NCI-H345 treated with DMSO at 0.1 percent for 48 hours (cell line): ENCODE results near the gene LAMA3.

Source experiments
- DNase-seq: peaks from one replicate; lab custom pipeline; 2025; ENCODE audit not compliant: unreplicated experiment; lab: John Stamatoyannopoulos, UW

Gene LAMA3

DNA sequence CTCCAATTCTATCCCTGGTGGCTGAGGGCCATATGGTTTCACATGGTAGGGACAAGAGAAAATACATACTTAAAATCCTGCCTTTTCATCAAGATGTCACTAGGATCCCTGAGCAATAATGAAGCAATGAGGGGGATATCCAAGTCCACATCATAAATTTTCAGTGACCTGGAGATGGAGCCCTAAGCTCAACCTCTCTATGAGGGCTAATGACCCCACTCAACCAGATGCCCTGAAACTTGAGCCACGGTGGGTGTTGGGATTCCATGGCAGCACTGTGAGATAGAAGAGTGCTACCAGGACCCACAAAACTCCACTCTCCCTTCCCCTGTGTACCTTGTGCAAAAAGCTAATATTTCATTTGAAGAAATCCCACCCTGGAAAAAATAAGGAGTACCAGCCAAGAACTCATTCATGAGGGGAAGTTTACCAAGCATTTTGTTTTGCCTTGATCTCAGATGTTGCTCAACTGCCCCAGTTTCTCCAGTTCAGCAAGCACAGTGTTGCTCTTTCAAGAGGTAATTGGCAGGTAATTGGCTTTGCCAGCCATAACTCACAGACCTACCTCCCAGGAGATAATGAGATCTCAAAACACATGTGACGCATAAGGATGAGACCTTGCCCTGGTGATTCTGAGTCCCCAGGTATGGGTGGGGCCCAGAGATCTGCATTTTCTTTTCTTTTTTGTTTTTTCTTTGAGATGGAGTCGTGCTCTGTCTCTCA is 274.4 kb downstream of the LAMA3 start:
- DNase-seq, result no peak

DNA sequence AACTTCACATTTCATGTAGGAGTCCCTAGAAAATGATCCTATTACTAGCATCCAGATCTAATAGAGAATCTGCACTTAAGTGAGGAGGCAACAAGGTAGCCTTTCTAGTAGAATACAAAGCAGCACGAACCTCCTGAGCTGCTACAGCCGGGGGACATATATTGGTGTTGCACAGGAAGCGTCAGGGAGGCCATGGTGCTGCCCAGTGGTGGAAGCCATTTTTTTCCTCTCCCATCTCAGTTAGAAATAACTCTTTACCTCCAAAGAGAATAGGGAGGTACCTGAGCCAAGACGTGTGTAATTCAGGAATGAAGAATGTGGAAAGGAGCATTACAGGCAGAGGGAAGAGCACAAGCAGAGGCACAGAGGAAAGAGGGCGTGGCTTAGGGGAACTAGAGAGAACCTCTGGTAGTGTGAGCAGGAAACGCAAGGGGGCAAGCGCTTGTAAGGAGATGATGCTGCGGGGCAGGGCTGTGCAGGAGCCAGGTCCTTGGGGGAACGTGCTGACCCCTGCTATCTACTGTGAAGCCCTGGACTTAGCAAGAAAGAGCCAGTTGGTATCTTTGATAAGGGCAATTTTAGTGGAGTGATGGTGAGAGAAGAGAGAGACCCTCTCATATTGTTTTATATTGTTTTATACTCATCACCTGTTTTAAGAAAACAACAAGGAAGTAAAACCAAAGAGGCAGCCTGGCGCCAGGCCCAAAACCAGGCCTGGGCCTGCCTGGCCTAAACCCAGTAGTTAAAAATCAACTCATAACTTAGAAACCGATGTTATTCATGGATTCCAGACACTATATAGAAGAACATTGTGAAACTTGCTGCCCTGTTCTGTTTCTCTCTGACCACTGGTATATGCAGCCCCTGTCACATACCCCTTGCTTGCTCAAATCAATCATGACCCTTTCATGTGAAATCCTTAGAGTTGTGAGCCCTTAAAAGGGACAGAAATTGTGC is 275.3 kb downstream of the LAMA3 start:
- no peak for DNase-seq

DNA sequence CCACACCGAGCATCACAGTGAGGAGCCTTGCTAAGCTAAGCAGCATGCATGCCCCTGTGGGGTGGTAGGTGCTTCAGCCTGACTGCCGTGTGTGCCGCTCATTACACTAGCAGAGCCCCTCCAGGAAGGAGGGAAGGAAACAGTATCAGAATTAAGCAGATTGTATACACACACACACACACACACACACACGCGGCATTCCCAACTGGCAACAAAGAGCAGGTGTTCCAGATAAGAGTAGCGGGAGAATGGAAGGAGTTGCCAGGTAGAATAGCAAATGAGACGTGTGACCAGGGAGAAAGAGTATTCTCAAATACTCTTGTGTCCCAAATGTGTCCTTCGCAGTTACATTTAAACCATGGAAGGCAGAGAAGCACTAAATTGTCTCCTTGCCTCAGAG is 277.7 kb downstream of the LAMA3 start:
- DNase-seq, result no peak

GRCh38 chr18:23967321-23968089 is 278.3 kb downstream of the LAMA3 start:
- DNase-seq, result no peak

GRCh38 chr18:23968638-23969604 is 279.7 kb downstream of the LAMA3 start:
- no peak for DNase-seq

DNA sequence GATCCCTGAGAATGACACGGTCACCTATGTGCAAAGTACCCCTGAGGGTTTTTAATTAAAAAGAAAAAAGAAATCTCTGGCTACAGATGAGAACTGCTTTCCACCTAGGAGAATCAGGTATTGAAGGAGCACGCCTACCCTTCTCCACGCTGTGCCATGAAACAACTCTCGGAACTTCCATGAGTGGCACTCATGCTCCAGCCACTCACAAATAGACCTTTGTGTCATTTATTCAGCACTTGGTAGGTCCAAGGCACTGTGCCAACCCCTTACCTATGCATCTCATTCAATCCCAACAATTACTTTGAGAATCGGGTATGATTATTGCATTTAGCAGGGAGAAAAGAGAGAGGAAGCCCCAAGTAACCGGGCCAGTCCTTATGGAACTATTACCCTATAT is 280.4 kb downstream of the LAMA3 start:
- DNase-seq, result no peak

DNA sequence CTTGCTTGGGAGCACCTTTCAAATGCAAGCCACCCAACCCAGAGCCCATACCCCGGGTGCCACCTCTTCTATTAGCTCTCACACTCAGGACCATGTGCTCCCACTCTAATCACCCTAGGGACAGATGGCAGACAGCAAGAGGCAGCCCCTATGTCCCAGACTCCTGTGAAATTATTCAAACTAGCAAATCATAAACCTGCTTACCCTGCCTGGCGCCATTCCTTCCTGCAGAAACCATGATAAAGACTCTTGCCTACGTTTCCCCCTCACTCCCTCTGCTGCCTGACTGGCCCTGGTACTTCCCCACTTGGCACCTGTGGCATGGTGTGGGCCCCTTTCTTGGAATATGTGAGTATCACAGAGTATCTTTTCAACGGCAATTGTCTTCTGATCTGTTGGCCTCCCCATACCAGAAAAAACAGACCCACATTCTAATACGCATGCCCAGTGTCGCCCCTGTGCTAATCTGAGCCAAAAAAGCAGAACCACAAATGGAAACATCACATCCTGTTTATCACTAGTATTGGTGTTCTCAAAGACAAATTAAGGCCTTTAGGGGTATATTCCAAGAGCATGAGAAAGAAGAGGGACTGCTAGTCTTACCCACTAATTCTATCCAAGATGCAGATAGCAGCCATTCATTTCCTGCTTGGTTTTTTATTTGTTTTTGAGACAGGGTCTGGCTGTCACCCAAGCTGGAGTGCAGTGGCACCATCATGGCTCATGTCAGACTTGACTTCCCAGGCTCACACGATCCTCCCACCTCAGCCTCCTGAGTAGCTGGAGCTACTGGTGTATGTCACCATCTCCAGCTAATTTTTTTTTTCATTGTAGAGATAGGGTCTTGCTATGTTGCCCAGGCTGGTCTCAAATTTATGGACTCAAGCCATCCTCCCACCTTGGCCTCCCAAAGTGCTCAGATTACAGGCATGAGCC is 281.2 kb downstream of the LAMA3 start:
- no peak for DNase-seq

DNA sequence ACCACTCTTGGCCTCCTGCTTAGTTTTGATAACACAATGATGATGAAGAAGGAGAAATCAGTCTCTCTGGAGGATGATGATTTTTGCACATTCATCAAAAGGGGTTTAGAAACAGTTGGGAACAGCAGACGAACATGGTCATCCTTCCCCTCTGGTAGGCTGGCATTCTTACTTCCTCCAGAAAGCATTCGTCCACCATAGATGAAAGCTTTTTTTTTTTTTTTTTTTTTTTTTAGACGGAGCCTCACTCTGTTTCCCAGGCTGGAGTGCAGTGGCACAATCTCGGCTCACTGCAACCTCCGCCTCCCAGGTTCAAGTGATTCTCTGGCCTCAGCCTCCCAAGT is 281.8 kb downstream of the LAMA3 start:
- no peak for DNase-seq

DNA sequence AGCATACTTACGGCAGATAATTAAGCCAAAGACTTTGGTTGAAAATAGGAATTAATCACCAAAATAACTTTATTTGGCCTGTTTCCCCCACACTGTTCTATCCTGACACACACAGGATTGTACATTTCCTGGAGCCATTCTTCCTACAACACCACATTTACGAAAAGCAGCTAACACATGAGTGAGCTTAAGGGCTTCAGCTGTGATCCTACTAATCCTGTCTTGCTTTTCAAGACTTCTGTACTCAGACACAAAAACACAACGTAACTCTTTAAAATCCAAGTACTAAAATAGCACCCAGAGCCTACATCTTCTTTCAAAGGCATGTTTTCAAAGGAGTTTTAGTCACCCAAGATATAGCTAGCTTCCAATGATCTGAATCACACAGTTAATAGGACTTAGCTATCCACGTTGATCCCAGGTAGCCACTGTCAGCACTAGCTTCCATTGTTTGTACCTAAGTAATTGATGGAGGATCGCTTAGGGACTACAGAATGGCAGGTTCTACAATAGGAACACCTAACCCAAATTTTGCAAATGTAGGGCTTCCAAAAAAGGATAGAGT is 282.5 kb downstream of the LAMA3 start:
- no peak for DNase-seq

DNA sequence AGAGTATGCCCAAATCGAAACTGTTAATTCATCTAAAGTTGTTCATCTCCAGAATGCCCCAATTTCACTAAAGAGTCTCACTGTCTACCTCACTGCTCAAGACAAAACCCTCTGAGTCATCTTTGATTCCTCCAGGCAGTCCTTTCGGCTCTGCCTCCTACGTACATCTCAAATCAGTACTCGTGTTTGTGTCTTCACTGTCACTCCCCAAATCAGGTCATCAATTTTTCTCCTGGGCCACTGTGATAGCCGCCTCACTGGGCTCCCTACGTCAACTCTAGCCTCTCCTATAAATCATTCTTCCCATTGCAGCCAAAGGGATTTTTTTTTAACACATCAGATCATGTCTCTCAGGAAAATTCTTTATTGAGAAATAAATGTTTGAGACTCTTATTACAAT is 283.2 kb downstream of the LAMA3 start:
- DNase-seq, result no peak

GRCh38 chr18:23977103-23977502 is 287.9 kb downstream of the LAMA3 start:
- no peak for DNase-seq

- DNase-seq, result no peak
Measured at GRCh38 chr18:23977719-23978483, 288.6 kb downstream of the LAMA3 start.

GRCh38 chr18:23981369-23981980 is 292.2 kb downstream of the LAMA3 start:
- DNase-seq, result no peak

GRCh38 chr18:23982155-23983079 is 293.2 kb downstream of the LAMA3 start:
- DNase-seq, result no peak

GRCh38 chr18:23983112-23983511 is 293.9 kb downstream of the LAMA3 start:
- no peak for DNase-seq

- no peak for DNase-seq
Measured at GRCh38 chr18:23986600-23987359, 297.5 kb downstream of the LAMA3 start.
